ENCODE data around the gene CPXM1.

GRCh38 chr20:2814076-2814475 lies 13.6 kb upstream of the CPXM1 start:
- TF ChIP-seq YY1 (IDR thresholded peaks at IDR 0.05; ENCODE audit: insufficient read depth, insufficient read length) (no peak), ZNF274 (IDR thresholded peaks at IDR 0.05; ENCODE audit: low read depth, low read length) (no peak)
